Stimulated activated CD8-positive, alpha-beta memory T cell treated with anti-CD3 and anti-CD28 coated beads, Interleukin-12 subunit alpha, Interleukin-12 subunit beta, amount 100 ng/mL, for 24 hours (primary cell): ENCODE results near the gene TAP2.
"Not testable (repeated sequence)": the region's sequence is repeated elsewhere in the genome, so short reads cannot be mapped to it uniquely, and the experiment has no call there.

ENCODE experiments used
- DNase-seq: peaks from one replicate; pipeline ENCODE4 v3.0.0-alpha.2; 2020; ENCODE audit errors: extremely low read depth

The TAP2 gene

DNA sequence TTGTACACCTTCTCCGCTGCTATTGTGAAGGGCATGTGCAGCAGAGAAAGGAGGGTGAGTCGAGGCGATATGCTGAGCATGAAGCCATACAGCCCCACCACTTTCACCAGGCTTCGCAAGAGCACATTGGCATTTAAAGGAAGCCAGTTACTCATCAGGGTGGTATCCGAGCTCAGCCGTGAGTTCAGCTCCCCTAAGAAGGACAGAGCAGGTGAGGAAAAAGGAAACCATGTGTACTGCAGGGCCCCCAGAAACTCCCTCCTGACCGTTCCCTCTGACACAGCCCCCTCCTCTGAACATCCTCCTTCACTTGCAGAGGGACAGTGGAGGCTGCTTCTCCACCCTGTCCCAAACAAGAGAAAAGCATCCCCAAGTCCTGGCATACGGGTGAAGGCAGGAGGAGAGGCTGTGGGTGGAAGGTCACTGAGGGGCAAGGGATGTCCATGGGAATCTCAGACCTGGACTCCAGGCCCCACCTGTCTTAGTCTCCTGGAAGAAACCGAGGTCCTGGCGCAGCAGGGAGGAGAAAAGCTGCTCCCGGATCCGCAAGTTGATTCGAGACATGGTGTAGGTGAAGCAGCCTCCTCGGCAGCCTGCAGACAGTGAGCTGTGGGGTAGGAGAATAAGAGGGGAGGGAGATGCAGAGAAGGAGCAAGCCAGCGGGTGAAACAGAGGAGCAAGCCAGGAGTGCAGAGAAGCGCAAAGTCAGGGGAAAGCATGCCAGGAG lies 3.2 kb downstream of the TAP2 start:
- no peak for DNase-seq

DNA sequence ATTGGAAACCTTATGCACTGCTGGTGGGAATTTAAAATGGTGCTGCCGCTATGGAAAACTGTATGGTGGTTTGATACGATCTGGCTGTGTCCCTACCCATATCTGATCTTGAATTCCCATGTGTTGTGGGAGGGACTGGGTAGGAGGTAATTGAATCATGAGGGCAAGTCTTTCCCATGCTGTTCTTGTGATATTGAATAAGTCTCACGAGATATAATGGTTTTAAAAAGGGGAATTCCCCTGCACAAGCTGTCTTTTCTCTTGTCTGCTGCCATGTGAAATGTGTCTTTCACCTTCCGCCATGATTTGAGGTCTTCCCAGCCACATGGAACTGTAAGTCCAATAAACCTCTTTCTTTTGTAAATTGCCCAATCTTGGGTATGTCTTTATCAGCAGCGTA lies 4.9 kb downstream of the TAP2 start:
- DNase-seq = no peak

- no peak for DNase-seq
Measured at GRCh38 chr6:32832535-32832934, 6.0 kb downstream of the TAP2 start.

- DNase-seq = no peak
Measured at GRCh38 chr6:32830936-32831335, 7.6 kb downstream of the TAP2 start.

GRCh38 chr6:32830017-32830416 lies 8.5 kb downstream of the TAP2 start:
- DNase-seq = no peak

DNA sequence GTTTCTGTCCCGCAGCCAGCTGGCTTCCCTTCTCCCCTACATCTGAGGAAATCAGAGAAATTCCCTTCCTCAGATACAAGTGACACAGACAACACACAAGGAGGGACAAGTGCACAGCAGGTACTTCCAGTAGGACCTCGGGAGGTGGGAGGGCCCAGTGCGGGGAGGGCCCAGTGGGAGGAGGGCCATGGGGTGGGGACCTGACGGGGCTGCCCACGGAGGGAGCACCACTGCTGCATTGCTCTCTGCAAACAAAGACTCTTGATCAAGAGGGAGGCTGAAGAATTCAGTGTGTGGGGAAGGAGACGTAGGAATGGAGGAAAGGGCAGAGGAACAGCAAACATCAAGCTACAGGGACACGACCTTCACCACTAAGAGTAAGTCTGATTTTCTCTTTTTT lies 9.0 kb downstream of the TAP2 start:
- DNase-seq = no peak

GRCh38 chr6:32827025-32827424 lies 11.5 kb downstream of the TAP2 start:
- DNase-seq = no peak

- no peak for DNase-seq
Measured at GRCh38 chr6:32825966-32826365, 12.6 kb downstream of the TAP2 start.

- no peak for DNase-seq
Measured at GRCh38 chr6:32819729-32820128, 18.8 kb downstream of the TAP2 start.

DNA sequence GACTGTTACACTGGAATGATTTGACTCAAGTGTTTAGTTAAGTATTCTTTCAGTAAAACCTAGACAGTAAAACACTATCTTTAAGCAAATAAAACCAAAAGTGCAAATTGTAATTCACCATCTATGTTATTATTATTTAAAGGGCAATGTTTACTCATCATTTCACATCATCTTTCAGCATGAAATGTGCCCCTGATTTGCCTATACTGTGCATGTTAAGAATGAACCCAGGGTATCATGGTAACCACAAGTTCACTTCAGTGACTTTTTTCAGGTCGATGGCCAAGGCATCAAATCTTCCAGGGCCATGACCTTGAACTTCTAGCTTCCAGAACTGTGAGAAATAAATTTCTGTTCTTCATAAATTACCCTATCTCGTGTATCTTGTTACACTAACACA lies 19.7 kb downstream of the TAP2 start:
- DNase-seq = no peak

DNA sequence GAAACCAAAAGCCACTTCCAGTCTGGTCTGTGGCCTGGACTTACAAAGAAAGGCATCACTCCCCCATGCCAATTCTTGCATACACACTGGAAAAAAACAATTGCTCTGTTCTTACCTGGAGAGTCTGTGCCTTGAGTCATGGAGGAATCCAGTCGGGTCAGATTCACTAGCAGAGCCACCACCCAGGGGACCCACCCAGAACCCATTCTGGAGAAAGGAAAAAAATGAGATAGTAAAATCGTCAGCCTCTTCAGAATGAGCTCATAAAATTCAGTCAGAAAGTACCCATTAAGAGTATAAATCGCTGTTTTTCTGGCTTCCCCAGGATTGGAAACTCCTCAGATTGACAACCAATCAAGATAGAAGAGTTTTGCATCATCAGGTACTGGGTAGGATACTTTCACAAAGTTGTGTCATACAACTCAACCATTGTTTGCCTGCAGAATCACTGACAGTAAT lies 21.8 kb downstream of the TAP2 start, which contains the start of gene HLA-DOB:
Gene HLA-DOB, minus strand, starts transcription at position 257 of the 459 bp plus-strand sequence. Its CDS starts 51 bp downstream, at position 206.
- no peak for DNase-seq

GRCh38 chr6:32815996-32816395 lies 22.5 kb downstream of the TAP2 start:
- DNase-seq = no peak

GRCh38 chr6:32815115-32815514 lies 23.4 kb downstream of the TAP2 start:
- no peak for DNase-seq

- no peak for DNase-seq
Measured at GRCh38 chr6:32814145-32814544, 24.4 kb downstream of the TAP2 start.

- no peak for DNase-seq
Measured at GRCh38 chr6:32809171-32809570, 29.4 kb downstream of the TAP2 start.

- DNase-seq = no peak
Measured at GRCh38 chr6:32807020-32807580, 31.4 kb downstream of the TAP2 start.

- DNase-seq = not testable (repeated sequence)
Measured at GRCh38 chr6:32805404-32805803, 33.1 kb downstream of the TAP2 start.

DNA sequence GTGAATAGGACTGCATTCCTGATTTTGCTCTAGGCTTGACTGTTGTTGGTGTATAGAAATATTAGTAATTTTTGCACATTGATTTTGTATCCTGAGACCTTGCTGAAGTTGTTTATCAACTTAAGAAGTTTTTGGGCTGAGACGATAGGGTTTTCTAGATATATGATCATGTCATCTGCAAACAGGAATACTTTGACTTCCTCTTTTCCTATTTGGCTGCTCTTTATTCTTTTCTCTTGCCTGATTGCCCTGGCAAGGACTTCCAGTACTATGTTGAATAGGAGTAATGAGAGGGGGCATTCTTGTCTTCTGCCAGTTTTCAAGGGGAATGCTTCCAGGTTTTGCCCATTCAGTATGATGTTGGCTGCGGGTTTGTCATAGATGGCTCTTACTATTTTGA lies 35.1 kb downstream of the TAP2 start:
- DNase-seq = no peak

- no peak for DNase-seq
Measured at GRCh38 chr6:32799740-32800139, 38.8 kb downstream of the TAP2 start.

DNA sequence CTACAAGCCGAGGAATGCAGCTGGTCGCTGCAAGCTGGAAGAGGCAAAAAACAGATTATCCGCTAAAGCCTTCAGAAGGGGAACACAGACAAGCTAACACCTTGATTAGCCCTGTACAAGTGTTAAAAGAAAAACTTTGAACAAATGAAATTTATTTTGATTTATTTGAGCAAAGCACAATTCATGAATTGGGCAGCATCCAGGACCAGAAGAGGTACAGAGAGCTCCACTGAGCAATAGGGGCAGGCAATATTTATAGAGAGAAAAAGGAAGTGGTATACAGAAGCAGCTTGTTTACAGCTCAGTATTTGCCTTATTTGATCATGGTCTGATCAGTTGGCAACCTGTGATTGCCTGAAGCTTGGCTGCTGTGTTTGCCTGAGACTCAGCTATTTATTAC lies 39.4 kb downstream of the TAP2 start:
- DNase-seq = no peak

DNA sequence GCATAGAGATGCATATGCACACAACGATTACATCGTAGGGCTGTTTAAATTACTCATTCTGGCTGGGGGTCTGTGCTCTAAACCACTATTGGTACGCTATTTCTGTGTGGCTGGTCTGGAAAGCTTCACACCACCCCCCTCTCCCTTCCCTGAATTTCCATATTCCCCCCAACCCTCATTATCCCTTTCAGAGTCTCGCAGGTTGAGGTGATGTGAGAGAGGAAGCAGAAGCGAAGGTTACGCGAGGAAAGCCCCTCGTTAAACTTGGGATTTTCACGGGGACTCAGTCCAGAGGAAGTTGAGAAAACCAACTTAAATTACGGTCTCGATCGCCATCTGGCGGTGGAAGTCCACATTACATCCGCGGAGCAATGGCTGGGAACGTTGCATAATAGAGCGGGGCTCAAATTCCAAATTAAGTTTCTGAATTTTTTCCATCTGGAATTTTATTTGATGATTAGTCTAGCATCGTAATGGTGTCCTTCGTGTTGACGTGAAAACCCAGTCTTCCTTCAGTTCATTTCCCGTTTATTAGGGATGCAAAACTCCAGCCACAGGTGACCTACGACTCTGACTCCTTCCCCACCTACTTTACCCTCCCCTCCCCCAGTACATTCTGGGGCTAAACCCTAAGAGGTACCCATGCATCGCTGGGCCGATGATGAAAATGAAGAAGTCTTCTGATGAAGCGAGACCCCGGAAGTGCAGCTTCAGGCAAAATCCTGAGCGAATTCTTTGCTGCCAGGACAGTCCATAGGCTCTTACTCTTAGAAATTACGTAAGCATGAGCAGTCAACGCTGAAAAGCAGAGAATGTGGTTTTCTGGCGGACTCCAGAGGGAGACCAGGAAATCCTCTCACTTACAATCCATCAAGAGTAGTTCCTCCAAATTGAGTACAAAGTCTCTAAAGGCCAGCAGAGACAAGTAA lies 41.4 kb downstream of the TAP2 start:
- DNase-seq = peak; percentile 26

DNA sequence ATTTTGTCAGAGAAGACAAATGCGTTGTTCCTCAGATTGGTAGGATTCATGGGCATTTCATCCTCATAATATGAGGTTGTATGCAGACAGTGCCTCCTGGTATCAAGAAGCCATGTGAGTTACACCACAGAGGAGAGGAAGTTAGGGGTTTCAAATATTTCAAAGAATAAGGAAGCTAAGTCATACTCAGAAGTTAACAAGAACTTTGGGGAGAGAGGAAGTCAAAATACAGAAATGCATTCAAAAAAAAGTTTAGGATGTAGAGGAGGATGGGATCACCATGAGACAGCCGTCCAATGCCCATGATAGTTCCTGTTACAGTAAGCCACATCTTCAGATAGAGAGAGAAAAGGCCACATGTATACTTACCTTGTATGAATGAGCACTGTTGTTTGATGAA lies 44.0 kb downstream of the TAP2 start:
- no peak for DNase-seq
